ENCODE data around the gene RTF1. TPM values are rescaled to one million over a fixed set of nuclear protein-coding genes. Genes with fewer than 3 reads are reported as not detected.
"Not testable (repeated sequence)": the region's sequence is repeated elsewhere in the genome, so short reads cannot be mapped to it uniquely, and the experiment has no call there.

RTF1 gene
- total RNA-seq, 4 donors from 2014 or later, result 22.7 to 46.8 (median 24.3) TPM

- in situ Hi-C loops (cut with MboI; ENCODE audit: low sequenced_read_pairs in 4 of 4) (no loop called here), intact Hi-C loops (cut with DNase I; ENCODE audit: low total_unique reads) (no loop called here)
- Histone ChIP-seq H3K4me3 (no peak overlapping the region), H3K27me3 (no peaks in the 10 kb centered on the region), H3K36me3 (no peaks in the 10 kb centered on the region), H3K27ac (no peak overlapping the region), H3K9me3 (no peaks in the 10 kb centered on the region), H3K4me1 (no peaks in the 10 kb centered on the region)
- ATAC-seq, result no peak
- no peak for DNase-seq
- TF ChIP-seq CTCF (IDR thresholded peaks at IDR 0.05 in 4 of 5, conservative IDR thresholded peaks at IDR 0.05 in 1 of 5) (no peak), POLR2A (IDR thresholded peaks at IDR 0.05) (no peak)
Measured at GRCh38 chr15:41429003-41429890, 12.4 kb downstream of the RTF1 start.

DNA sequence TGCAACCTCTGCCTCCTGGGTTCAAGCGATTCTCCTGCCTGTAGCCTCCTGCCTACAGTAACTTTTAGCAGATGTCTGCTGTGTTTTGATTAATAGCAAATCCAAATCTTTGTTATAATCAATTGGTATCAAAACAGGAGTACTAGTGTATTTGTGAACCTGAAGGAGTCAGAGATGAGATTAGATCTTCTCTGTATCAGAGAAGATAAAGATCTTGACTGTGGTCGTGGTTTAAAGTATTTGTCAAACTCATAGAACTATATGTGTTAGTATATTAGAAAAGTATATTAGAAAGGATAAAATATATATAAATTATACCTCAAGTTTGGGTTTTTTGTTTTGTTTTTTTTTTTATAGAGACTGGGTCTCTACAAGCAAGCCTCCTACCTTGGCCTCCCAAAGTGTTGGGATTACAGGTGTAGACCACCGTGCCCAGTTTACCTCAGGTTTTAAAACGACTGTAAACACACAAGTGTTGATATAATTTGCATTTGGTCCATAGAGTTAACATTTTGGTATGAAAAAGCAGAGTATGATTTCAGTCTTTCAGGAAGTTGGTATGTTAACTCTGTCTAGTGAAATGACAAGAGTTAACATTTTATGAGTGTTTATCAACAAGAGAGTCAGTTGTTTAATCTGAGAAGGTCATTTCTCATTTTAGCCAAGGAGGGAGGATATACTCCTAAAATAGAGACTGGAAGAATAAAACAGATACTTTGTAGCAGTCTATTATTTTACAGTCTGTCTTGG, 18.3 kb downstream of the RTF1 start:
- no peaks in the 10 kb centered on the region for H3K27me3 ChIP-seq
- in situ Hi-C loops (cut with MboI; ENCODE audit: low sequenced_read_pairs in 4 of 4), result no loop called here
- intact Hi-C loops (cut with DNase I; ENCODE audit: low total_unique reads), result no loop called here

GRCh38 chr15:41437448-41437847, 20.6 kb downstream of the RTF1 start:
- H3K9me3 ChIP-seq, result no peaks in the 10 kb centered on the region
- no peak overlapping the region for H3K4me3 ChIP-seq
- peaks cover 0 to 34% of the 10 kb centered on the region in 2 donors for H3K36me3 ChIP-seq
- no peak for TF ChIP-seq CTCF (IDR thresholded peaks at IDR 0.05 in 4 of 5, conservative IDR thresholded peaks at IDR 0.05 in 1 of 5)
- TF ChIP-seq POLR2A (IDR thresholded peaks at IDR 0.05), result no peak
- intact Hi-C loops (cut with DNase I; ENCODE audit: low total_unique reads), result no loop called here
- DNase-seq (no peak), ATAC-seq (no peak)
- H3K4me1 ChIP-seq, result no peaks in the 10 kb centered on the region
- no peaks in the 10 kb centered on the region for H3K27me3 ChIP-seq
- in situ Hi-C loops (cut with MboI; ENCODE audit: low sequenced_read_pairs in 4 of 4), result no loop called here
- no peak overlapping the region for H3K27ac ChIP-seq

More for the DNA sequence above, 18.3 kb downstream of the RTF1 start:
- ATAC-seq (no peak), DNase-seq (no peak)
- Histone ChIP-seq H3K36me3 (peaks cover 0 to 20% of the 10 kb centered on the region in 2 donors), H3K27ac (no peak overlapping the region), H3K4me3 (no peak overlapping the region), H3K4me1 (no peaks in the 10 kb centered on the region), H3K9me3 (no peaks in the 10 kb centered on the region)
- TF ChIP-seq POLR2A (IDR thresholded peaks at IDR 0.05), result no peak
- no peak for TF ChIP-seq CTCF (IDR thresholded peaks at IDR 0.05 in 4 of 5, conservative IDR thresholded peaks at IDR 0.05 in 1 of 5)

GRCh38 chr15:41438206-41438605, 21.3 kb downstream of the RTF1 start:
- Histone ChIP-seq H3K27me3 (no peaks in the 10 kb centered on the region), H3K36me3 (peaks cover 0 to 34% of the 10 kb centered on the region in 2 donors), H3K4me1 (no peaks in the 10 kb centered on the region), H3K27ac (no peak overlapping the region), H3K4me3 (no peak overlapping the region), H3K9me3 (no peaks in the 10 kb centered on the region)
- in situ Hi-C loops (cut with MboI; ENCODE audit: low sequenced_read_pairs in 4 of 4) (no loop called here), intact Hi-C loops (cut with DNase I; ENCODE audit: low total_unique reads) (no loop called here)
- peak in 1 of 2 donors; percentile 39 for ATAC-seq
- TF ChIP-seq POLR2A (IDR thresholded peaks at IDR 0.05), result no peak
- TF ChIP-seq CTCF (IDR thresholded peaks at IDR 0.05 in 4 of 5, conservative IDR thresholded peaks at IDR 0.05 in 1 of 5), result no peak
- no peak for DNase-seq

DNA sequence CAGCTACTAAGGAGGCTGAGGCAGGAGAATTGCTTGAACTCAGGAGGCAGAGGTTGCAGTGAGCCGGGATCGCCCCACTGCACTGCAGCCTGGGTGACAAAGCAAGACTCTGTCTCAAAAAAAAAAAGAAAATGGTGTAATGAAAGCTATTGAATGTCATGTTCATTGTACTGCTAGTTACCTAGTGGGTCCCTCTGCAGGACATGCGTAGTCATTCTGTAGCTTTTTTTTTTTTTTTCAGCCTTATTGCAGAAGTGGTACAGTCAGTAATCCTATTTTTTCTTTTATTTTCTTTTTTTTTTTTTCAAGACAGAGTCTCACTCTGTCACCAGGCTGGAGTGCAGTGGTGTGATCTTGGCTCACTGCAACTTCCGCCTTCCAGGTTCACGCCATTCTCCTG, 21.9 kb downstream of the RTF1 start:
- H3K4me1 ChIP-seq; DNase-seq; H3K9me3 ChIP-seq; in situ Hi-C loops (cut with MboI; ENCODE audit: low sequenced_read_pairs in 4 of 4); H3K4me3 ChIP-seq; intact Hi-C loops (cut with DNase I; ENCODE audit: low total_unique reads); H3K27me3 ChIP-seq; H3K27ac ChIP-seq: not testable (repeated sequence)
- ATAC-seq, result peak in 1 of 2 donors; percentile 24
- H3K36me3 ChIP-seq, result peaks cover 0 to 34% of the 10 kb centered on the region in 2 donors
